ENCODE data around the gene HOXB2. TPM values are rescaled to one million over a fixed set of nuclear protein-coding genes. Genes with fewer than 3 reads are reported as not detected.

The HOXB2 gene
- total RNA-seq, 3 donors from 2014 or later (not counting 1 experiment from before 2014, with no cell fraction given) = 21.6 to 30.5 (median 24.7) TPM

GRCh38 chr17:48574505-48575065 is 29.7 kb upstream of the HOXB2 start:
- Histone ChIP-seq H3K4me3 (ENCODE audit: low read length) (no peak overlapping the region), H3K9me3 (ENCODE audit: control insufficient read depth, insufficient read depth, low read length) (no peaks in the 10 kb centered on the region), H3K36me3 (ENCODE audit: control insufficient read depth, insufficient read depth, low read length) (no peaks in the 10 kb centered on the region), H3K27ac (ENCODE audit: low read length) (no peak overlapping the region), H3K4me1 (ENCODE audit: control insufficient read depth, insufficient read depth, low read length) (peaks cover 49% of the 10 kb centered on the region), H3K27me3 (ENCODE audit: control insufficient read depth, insufficient read depth, low read length) (peaks cover 6% of the 10 kb centered on the region)
- TF ChIP-seq, protein P1, sequence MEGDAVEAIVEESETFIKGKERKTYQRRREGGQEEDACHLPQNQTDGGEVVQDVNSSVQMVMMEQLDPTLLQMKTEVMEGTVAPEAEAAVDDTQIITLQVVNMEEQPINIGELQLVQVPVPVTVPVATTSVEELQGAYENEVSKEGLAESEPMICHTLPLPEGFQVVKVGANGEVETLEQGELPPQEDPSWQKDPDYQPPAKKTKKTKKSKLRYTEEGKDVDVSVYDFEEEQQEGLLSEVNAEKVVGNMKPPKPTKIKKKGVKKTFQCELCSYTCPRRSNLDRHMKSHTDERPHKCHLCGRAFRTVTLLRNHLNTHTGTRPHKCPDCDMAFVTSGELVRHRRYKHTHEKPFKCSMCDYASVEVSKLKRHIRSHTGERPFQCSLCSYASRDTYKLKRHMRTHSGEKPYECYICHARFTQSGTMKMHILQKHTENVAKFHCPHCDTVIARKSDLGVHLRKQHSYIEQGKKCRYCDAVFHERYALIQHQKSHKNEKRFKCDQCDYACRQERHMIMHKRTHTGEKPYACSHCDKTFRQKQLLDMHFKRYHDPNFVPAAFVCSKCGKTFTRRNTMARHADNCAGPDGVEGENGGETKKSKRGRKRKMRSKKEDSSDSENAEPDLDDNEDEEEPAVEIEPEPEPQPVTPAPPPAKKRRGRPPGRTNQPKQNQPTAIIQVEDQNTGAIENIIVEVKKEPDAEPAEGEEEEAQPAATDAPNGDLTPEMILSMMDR (IDR thresholded peaks at IDR 0.05) = no peak
- peaks cover 34 to 57% of the 10 kb centered on the region in 2 donors for H3K4me1 Mint-ChIP-seq
- H3K27ac Mint-ChIP-seq = no peak overlapping the region
- H3K4me3 Mint-ChIP-seq = peak overlapping the region; percentile 25
- H3K27me3 Mint-ChIP-seq (ENCODE audit: low read depth in 2 of 2) = peaks cover 8 to 10% of the 10 kb centered on the region in 2 donors
- DNase-seq = no peak
- ATAC-seq = no peak
- intact Hi-C loops (cut with micrococcal nuclease) = no loop called here
- 94% methylated on average over 8 of the region's 8 CpGs for WGBS (ENCODE audit: insufficient coverage)
- no peaks in the 10 kb centered on the region for H3K9me3 Mint-ChIP-seq
- no peaks in the 10 kb centered on the region for H3K36me3 Mint-ChIP-seq

GRCh38 chr17:48571826-48572417 is 27.0 kb upstream of the HOXB2 start:
- Histone ChIP-seq H3K36me3 (ENCODE audit: control insufficient read depth, insufficient read depth, low read length) (no peaks in the 10 kb centered on the region), H3K27ac (ENCODE audit: low read length) (no peak overlapping the region), H3K4me1 (ENCODE audit: control insufficient read depth, insufficient read depth, low read length) (peaks cover 32% of the 10 kb centered on the region), H3K27me3 (ENCODE audit: control insufficient read depth, insufficient read depth, low read length) (no peaks in the 10 kb centered on the region), H3K4me3 (ENCODE audit: low read length) (no peak overlapping the region), H3K9me3 (ENCODE audit: control insufficient read depth, insufficient read depth, low read length) (no peaks in the 10 kb centered on the region)
- ATAC-seq (no peak), DNase-seq (no peak)
- H3K4me1 Mint-ChIP-seq = peaks cover 21 to 36% of the 10 kb centered on the region in 2 donors
- no peak overlapping the region for H3K27ac Mint-ChIP-seq
- no peaks in the 10 kb centered on the region for H3K9me3 Mint-ChIP-seq
- WGBS (ENCODE audit: insufficient coverage) = no CpG with 5 or more reads among the region's 1 CpG
- H3K4me3 Mint-ChIP-seq = no peak overlapping the region
- H3K36me3 Mint-ChIP-seq = no peaks in the 10 kb centered on the region
- intact Hi-C loops (cut with micrococcal nuclease) = no loop called here
- peaks cover 0 to 10% of the 10 kb centered on the region in 2 donors for H3K27me3 Mint-ChIP-seq (ENCODE audit: low read depth in 2 of 2)
- TF ChIP-seq, protein P1 (IDR thresholded peaks at IDR 0.05) = no peak

GRCh38 chr17:48571024-48571818 is 26.3 kb upstream of the HOXB2 start:
- no peaks in the 10 kb centered on the region for H3K9me3 Mint-ChIP-seq
- no peaks in the 10 kb centered on the region for H3K36me3 Mint-ChIP-seq
- peaks cover 26% of the 10 kb centered on the region for H3K4me1 ChIP-seq (ENCODE audit: control insufficient read depth, insufficient read depth, low read length)
- H3K9me3 ChIP-seq (ENCODE audit: control insufficient read depth, insufficient read depth, low read length) = no peaks in the 10 kb centered on the region
- 83% methylated on average over 25 of the region's 26 CpGs for WGBS (ENCODE audit: insufficient coverage)
- no peak overlapping the region for H3K27ac ChIP-seq (ENCODE audit: low read length)
- no peaks in the 10 kb centered on the region for H3K36me3 ChIP-seq (ENCODE audit: control insufficient read depth, insufficient read depth, low read length)
- DNase-seq = no peak
- no peak for ATAC-seq
- peaks cover 0 to 10% of the 10 kb centered on the region in 2 donors for H3K27me3 Mint-ChIP-seq (ENCODE audit: low read depth in 2 of 2)
- intact Hi-C loops (cut with micrococcal nuclease) = no loop called here
- H3K4me1 Mint-ChIP-seq = peaks cover 21 to 34% of the 10 kb centered on the region in 2 donors
- no peak overlapping the region for H3K27ac Mint-ChIP-seq
- H3K4me3 ChIP-seq (ENCODE audit: low read length) = no peak overlapping the region
- TF ChIP-seq, protein P1 (IDR thresholded peaks at IDR 0.05) = no peak
- no peak overlapping the region for H3K4me3 Mint-ChIP-seq
- no peaks in the 10 kb centered on the region for H3K27me3 ChIP-seq (ENCODE audit: control insufficient read depth, insufficient read depth, low read length)
